HL-60 (cell line): ENCODE data around the gene CELF5.

Experiments used
- DNase-seq, 2 experiments: peaks; one replicate each; pipeline ENCODE4 v3.0.0-alpha.2; 2010 to 2020; ENCODE audit warnings: low read depth in 1 of 2, low spot score in 1 of 2
- H3K27ac ChIP-seq: fragments of 250-450 bp; sonication (Bioruptor Pico); replicated peaks from 2 replicates; pipeline ENCODE4 v1.5.1; 2020; ENCODE audit warnings: mild to moderate bottlenecking, moderate library complexity
- H3K27me3 ChIP-seq: fragments of 250-450 bp; sonication (Bioruptor Pico); 2 replicates; pipeline ENCODE4 v1.5.1; 2021; ENCODE audit warnings: mild to moderate bottlenecking, moderate library complexity; ENCODE audit not compliant: insufficient read depth, poor library complexity, severe bottlenecking
- H3K4me3 ChIP-seq: replicated peaks from 2 replicates; pipeline ENCODE4 v1.5.1; 2011; ENCODE audit warnings: mild to moderate bottlenecking, control low read depth, low read length; ENCODE audit not compliant: insufficient read depth
- CTCF ChIP-seq: IDR thresholded peaks from one replicate; pipeline ENCODE4 v1.5.1; 2011; ENCODE audit warnings: low read length, control low read depth, inconsistent platforms; ENCODE audit not compliant: insufficient read depth
- GABPA ChIP-seq: IDR thresholded peaks from 2 replicates; pipeline ENCODE4 v1.6.1; 2012; ENCODE audit warnings: low read depth
- POLR2AphosphoS5 ChIP-seq: IDR thresholded peaks from 2 replicates; pipeline ENCODE4 v1.6.1; 2012; ENCODE audit warnings: low read depth
- REST ChIP-seq: IDR thresholded peaks from 2 replicates; pipeline ENCODE4 v1.6.1; 2012; ENCODE audit warnings: low read depth; ENCODE audit not compliant: insufficient replicate concordance
- SPI1 ChIP-seq: IDR thresholded peaks from 2 replicates; pipeline ENCODE4 v1.6.1; 2012; ENCODE audit warnings: low read depth, mild to moderate bottlenecking, borderline replicate concordance

The CELF5 gene

GRCh38 chr19:3222709-3223108 lies 1.8 kb upstream of the CELF5 start:
- no peak for TF ChIP-seq GABPA
- TF ChIP-seq SPI1: no peak
- no peak for TF ChIP-seq REST
- TF ChIP-seq CTCF: no peak
- TF ChIP-seq POLR2AphosphoS5: no peak
- Histone ChIP-seq H3K27ac (no peak overlapping the region), H3K4me3 (no peak overlapping the region), H3K27me3 (peaks cover 16% of the 10 kb centered on the region)
- DNase-seq: no peak

- no peak overlapping the region for H3K27ac ChIP-seq
- H3K4me3 ChIP-seq: no peak overlapping the region
- TF ChIP-seq REST (no peak), POLR2AphosphoS5 (no peak), GABPA (no peak), SPI1 (no peak), CTCF (no peak)
- peaks cover 20% of the 10 kb centered on the region for H3K27me3 ChIP-seq
- no peak for DNase-seq
These were observed 666 bp downstream of the CELF5 start for GRCh38 chr19:3225169-3225485.

- peaks cover 20% of the 10 kb centered on the region for H3K27me3 ChIP-seq
- no peak overlapping the region for H3K4me3 ChIP-seq
- TF ChIP-seq GABPA (no peak), REST (no peak), SPI1 (no peak), POLR2AphosphoS5 (no peak), CTCF (no peak)
- H3K27ac ChIP-seq: no peak overlapping the region
- DNase-seq: no peak
These were observed 1.2 kb downstream of the CELF5 start for GRCh38 chr19:3225677-3226093.
